B cell (primary cell): Measurements from ENCODE around the gene CRTC3. TPM values are rescaled to one million over a fixed set of nuclear protein-coding genes. Genes with fewer than 3 reads are reported as not detected.
A peak's percentile ranks its signal among the peaks of the same experiment; 100 is the strongest.

Experiments used
- ATAC-seq: fragments of 200-7000 bp; cut with Tn5 transposase; one replicate; pipeline ENCODE4 v1.10.0; 2021; ENCODE audit warnings: low read depth, mild to moderate bottlenecking, moderate number of reproducible peaks, moderate library complexity
- CTCF ChIA-PET: fragments of 350-600 bp; sonication (Branson Sonifier 250); formaldehyde crosslinking; loops from one replicate; lab custom pipeline; 2021; ENCODE audit warnings: antibody characterized with exemption, inconsistent platforms; lab: Charles Lee
- POLR2A ChIA-PET: fragments of 350-600 bp; sonication (Branson Sonifier 250); formaldehyde crosslinking; loops from one replicate; lab custom pipeline; 2021; ENCODE audit warnings: antibody characterized with exemption; lab: Charles Lee
- DNase-seq: peaks from one replicate; pipeline ENCODE4 v3.0.0; 2013
- H2AFZ ChIP-seq: 2 replicates; pipeline ENCODE4 v1.6.1; 2012; ENCODE audit warnings: mild to moderate bottlenecking, low read depth, low read length; ENCODE audit not compliant: insufficient read depth, poor library complexity, severe bottlenecking
- H3K27ac ChIP-seq, 2 donors: 1 replicate in 1 of 2; 2 replicates in 1 of 2; pipeline ENCODE4 v1.5.1; 2012 to 2013; ENCODE audit warnings: low read length in 2 of 2, mild to moderate bottlenecking in 2 of 2, moderate library complexity in 1 of 2
- H3K27me3 ChIP-seq, 4 experiments: fragments of 200-600 bp in 1 of 4; sonication (generic) in 1 of 4; replicated peaks in 1 of 4; 1 replicate in 2 of 4; 2 replicates in 2 of 4; pipeline versions ENCODE4 v1.6.1 to v1.7.0; 2013 to 2016; ENCODE audit warnings: low read length in 3 of 4, mild to moderate bottlenecking in 2 of 4, mixed read lengths in 1 of 4, moderate library complexity in 1 of 4; ENCODE audit not compliant: insufficient read depth in 4 of 4, control insufficient read depth in 3 of 4; ENCODE audit errors: control extremely low read depth in 1 of 4
- H3K36me3 ChIP-seq, 2 experiments: replicated peaks in 1 of 2; 1 replicate in 1 of 2; 2 replicates in 1 of 2; pipeline versions ENCODE4 v1.6.1 to v1.7.1; 2013; ENCODE audit warnings: low read length in 1 of 2; ENCODE audit not compliant: insufficient read depth in 2 of 2, control insufficient read depth in 1 of 2; ENCODE audit errors: control extremely low read depth in 1 of 2, extremely low read depth in 1 of 2
- H3K4me1 ChIP-seq, 2 donors: fragments of 200-600 bp in 1 of 2; sonication (generic) in 1 of 2; 1 replicate in 1 of 2; 2 replicates in 1 of 2; pipeline versions ENCODE4 v1.5.1 to v1.6.1; 2013 to 2017; ENCODE audit warnings: low read length in 2 of 2; ENCODE audit not compliant: control insufficient read depth in 2 of 2, insufficient read depth in 2 of 2
- H3K4me2 ChIP-seq: replicated peaks from 2 replicates; pipeline ENCODE3; 2012; ENCODE audit warnings: mild to moderate bottlenecking, low read depth, low read length; ENCODE audit not compliant: poor library complexity, severe bottlenecking
- H3K4me3 ChIP-seq, 5 experiments: fragments of 200-600 bp in 1 of 5; sonication (generic) in 1 of 5; 1 replicate in 3 of 5; 2 replicates in 2 of 5; pipeline versions ENCODE4 v1.5.1 to v1.7.0; 2011 to 2016; ENCODE audit warnings: low read length in 4 of 5, mild to moderate bottlenecking in 4 of 5, low read depth in 2 of 5, control low read depth in 1 of 5, moderate library complexity in 1 of 5; ENCODE audit not compliant: insufficient read depth in 1 of 5; ENCODE audit errors: control extremely low read depth in 1 of 5, extremely low read depth in 1 of 5
- H3K79me2 ChIP-seq: fragments of 200-600 bp; sonication (generic); one replicate; pipeline ENCODE4 v1.6.0; 2016; ENCODE audit warnings: low read length; ENCODE audit not compliant: control insufficient read depth, insufficient read depth
- H3K9ac ChIP-seq: fragments of 200-600 bp; sonication (generic); 2 replicates; pipeline ENCODE4 v1.6.1; 2017; ENCODE audit warnings: mild to moderate bottlenecking, low read length, moderate library complexity
- H3K9me3 ChIP-seq, 3 donors: one replicate each; pipeline versions ENCODE4 v1.6.1 to v1.7.1; 2013; ENCODE audit warnings: low read length in 2 of 3; ENCODE audit not compliant: control insufficient read depth in 2 of 3, insufficient read depth in 1 of 3; ENCODE audit errors: control extremely low read depth in 1 of 3
- H4K20me1 ChIP-seq: 2 replicates; pipeline ENCODE4 v1.6.0; 2012; ENCODE audit warnings: mild to moderate bottlenecking, low read length; ENCODE audit not compliant: insufficient read depth, control insufficient read depth, poor library complexity, severe bottlenecking
- H3K27ac Mint-ChIP-seq: one replicate; pipeline ENCODE4 v1.8.0; 2021; ENCODE audit warnings: mixed read lengths
- H3K27me3 Mint-ChIP-seq: one replicate; pipeline ENCODE4 v1.8.0; 2021; ENCODE audit warnings: mixed read lengths
- H3K4me1 Mint-ChIP-seq: one replicate; pipeline ENCODE4 v1.8.0; 2021; ENCODE audit warnings: mixed read lengths
- H3K4me3 Mint-ChIP-seq: one replicate; pipeline ENCODE4 v1.8.0; 2021; ENCODE audit warnings: mixed read lengths
- H3K9me3 Mint-ChIP-seq: one replicate; pipeline ENCODE4 v1.8.0; 2022; ENCODE audit warnings: mixed read lengths; ENCODE audit not compliant: insufficient read depth
- EZH2 ChIP-seq: IDR thresholded peaks from 2 replicates; pipeline ENCODE4 v1.6.1; 2012; ENCODE audit warnings: borderline replicate concordance, low read depth, mild to moderate bottlenecking, moderate library complexity, low read length; ENCODE audit not compliant: insufficient read depth, poor library complexity, severe bottlenecking
- WGBS: methylation state at CpG from one replicate; pipeline ENCODE4 v1.1.5; 2013; ENCODE audit warnings: missing lambda C conversion rate; ENCODE audit not compliant: insufficient coverage; 5-methylcytosine and 5-hydroxymethylcytosine counted together
- intact Hi-C: fragments of 100-400 bp; cut with micrococcal nuclease; formaldehyde crosslinking; loops from one replicate; pipeline ENCODE4 v1.10.0; 2022
- polyA plus RNA-seq: library from polyadenylated mRNA; depleted of rRNA; stranded (reverse); fragments of >200 nt; gene quantifications from 2 replicates; pipeline ENCODE4 v1.2.3, GENCODE V29; 2012
- total RNA-seq, 2 donors: library from RNA; stranded (reverse); fragments of 120-200 nt in 1 of 2; gene quantifications; 1 replicate in 1 of 2; 2 replicates in 1 of 2; pipeline versions ENCODE4 v1.2.3 to v1.2.4, GENCODE V29; 2013 to 2022
- TF ChIP-seq, protein P1 (sequence below): fragments of 200-600 bp; IDR thresholded peaks from one replicate; pipeline ENCODE4 v1.8.0; 2022; ENCODE audit warnings: antibody characterized with exemption, mild to moderate bottlenecking

The CRTC3 gene
- total and polyA plus RNA-seq, 2 donors (not counting 1 experiment from before 2014, with no cell fraction given), result 34.7 to 95.8 TPM

DNA sequence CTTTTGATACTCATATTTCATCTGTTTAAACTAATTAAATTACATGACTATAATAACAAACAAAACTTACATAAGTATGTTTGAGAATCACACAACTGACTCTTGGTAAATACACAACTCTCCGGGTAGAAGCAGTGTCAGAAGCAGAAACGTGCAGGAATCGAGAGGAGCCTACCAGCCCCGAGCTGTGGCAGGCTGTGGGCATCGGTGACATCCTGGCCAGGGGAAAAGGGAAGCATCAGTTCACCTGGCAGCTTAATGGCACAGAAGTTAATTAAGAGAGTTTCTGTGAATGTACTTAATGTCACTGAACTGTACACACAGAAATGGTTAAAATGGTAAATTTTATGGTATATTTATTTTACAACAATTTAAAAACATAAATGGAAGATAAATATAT is 90.2 kb downstream of the CRTC3 start:
- H3K9ac ChIP-seq, result no peak overlapping the region
- no peak for TF ChIP-seq EZH2
- TF ChIP-seq, protein P1, sequence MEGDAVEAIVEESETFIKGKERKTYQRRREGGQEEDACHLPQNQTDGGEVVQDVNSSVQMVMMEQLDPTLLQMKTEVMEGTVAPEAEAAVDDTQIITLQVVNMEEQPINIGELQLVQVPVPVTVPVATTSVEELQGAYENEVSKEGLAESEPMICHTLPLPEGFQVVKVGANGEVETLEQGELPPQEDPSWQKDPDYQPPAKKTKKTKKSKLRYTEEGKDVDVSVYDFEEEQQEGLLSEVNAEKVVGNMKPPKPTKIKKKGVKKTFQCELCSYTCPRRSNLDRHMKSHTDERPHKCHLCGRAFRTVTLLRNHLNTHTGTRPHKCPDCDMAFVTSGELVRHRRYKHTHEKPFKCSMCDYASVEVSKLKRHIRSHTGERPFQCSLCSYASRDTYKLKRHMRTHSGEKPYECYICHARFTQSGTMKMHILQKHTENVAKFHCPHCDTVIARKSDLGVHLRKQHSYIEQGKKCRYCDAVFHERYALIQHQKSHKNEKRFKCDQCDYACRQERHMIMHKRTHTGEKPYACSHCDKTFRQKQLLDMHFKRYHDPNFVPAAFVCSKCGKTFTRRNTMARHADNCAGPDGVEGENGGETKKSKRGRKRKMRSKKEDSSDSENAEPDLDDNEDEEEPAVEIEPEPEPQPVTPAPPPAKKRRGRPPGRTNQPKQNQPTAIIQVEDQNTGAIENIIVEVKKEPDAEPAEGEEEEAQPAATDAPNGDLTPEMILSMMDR, result no peak
- peaks cover 15 to 19% of the 10 kb centered on the region in 2 donors for H3K4me1 ChIP-seq
- ChIA-PET POLR2A (no interaction called here), CTCF (interaction anchor here (0.9 to 4.3 kb wide), 3 partner anchors 10 to 265 kb away, joined by 3 to 17 read pairs (median 3); partner anchors contain the start of gene FES)
- no peak overlapping the region for H3K4me3 ChIP-seq
- H4K20me1 ChIP-seq, result no peaks in the 10 kb centered on the region
- H3K27ac Mint-ChIP-seq, result peak overlapping the region; percentile 80
- peak overlapping the region; percentile 5 to 64 for H3K27ac ChIP-seq
- DNase-seq (no peak), ATAC-seq (no peak)
- H3K4me2 ChIP-seq, result peak overlapping the region; percentile 63
- no peaks in the 10 kb centered on the region for H3K9me3 ChIP-seq
- no peaks in the 10 kb centered on the region for H3K9me3 Mint-ChIP-seq
- H3K79me2 ChIP-seq, result peaks cover 11% of the 10 kb centered on the region
- intact Hi-C loops, result no loop called here
- H3K27me3 Mint-ChIP-seq, result no peaks in the 10 kb centered on the region
- peaks cover 0 to 61% of the 10 kb centered on the region in 2 experiments for H3K36me3 ChIP-seq
- H3K27me3 ChIP-seq, result no peaks in the 10 kb centered on the region
- peaks cover 17% of the 10 kb centered on the region for H3K4me1 Mint-ChIP-seq
- no peak overlapping the region for H3K4me3 Mint-ChIP-seq
- no peak overlapping the region for H2AFZ ChIP-seq
- WGBS, result 13% methylated on average over 4 of the region's 5 CpGs

DNA sequence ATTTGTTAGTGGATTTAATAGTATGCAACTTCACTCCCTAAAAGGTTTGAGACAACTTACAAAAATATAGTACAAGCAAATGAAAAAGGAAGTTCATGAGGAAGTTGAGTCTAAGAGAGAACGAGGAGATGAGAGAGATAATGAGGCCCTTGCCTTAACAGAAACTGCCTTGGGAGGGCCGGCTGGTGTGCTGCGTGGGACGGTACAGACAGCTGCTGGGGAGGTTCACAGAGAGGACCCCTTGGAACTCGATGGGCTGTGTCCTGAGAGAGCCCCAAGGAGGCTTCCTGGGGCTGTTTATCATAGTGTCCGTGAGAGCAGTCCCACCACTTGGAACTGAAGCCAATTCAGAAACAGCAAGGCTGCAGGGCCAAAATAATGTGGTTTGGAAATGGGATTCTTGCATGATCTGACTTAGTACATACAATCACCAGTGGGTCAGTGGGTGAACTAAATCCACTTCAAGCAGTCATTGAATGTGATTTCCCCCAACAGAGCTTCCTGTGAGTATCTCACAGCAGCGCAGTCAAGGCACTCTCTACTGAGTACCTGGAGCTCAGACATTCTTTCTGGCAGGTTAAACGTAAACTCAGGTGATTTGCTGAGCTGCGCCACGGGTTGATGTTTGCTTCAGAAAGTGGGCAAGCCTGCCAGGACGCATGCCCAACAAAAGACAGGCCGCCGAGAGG is 90.8 kb downstream of the CRTC3 start:
- peak overlapping the region; percentile 63 for H3K4me2 ChIP-seq
- peaks cover 17% of the 10 kb centered on the region for H3K4me1 Mint-ChIP-seq

More for the DNA sequence above, 90.8 kb downstream of the CRTC3 start:
- TF ChIP-seq, protein P1, result no peak
- no peak for TF ChIP-seq EZH2
- Histone ChIP-seq H3K4me3 (peak overlapping the region in 1 of 5 experiments; percentile 12), H4K20me1 (no peaks in the 10 kb centered on the region), H3K36me3 (peaks cover 0 to 56% of the 10 kb centered on the region in 2 experiments), H3K4me1 (peaks cover 15 to 19% of the 10 kb centered on the region in 2 donors), H2AFZ (peak overlapping the region; percentile 43), H3K27ac (peak overlapping the region; percentile 39 to 64), H3K9ac (no peak overlapping the region), H3K27me3 (no peaks in the 10 kb centered on the region), H3K9me3 (no peaks in the 10 kb centered on the region), H3K79me2 (peaks cover 11% of the 10 kb centered on the region)
- intact Hi-C loops, result no loop called here
- no peaks in the 10 kb centered on the region for H3K9me3 Mint-ChIP-seq
- DNase-seq (peak; percentile 58), ATAC-seq (peak; percentile 77)
- WGBS, result 43% methylated on average over 9 of the region's 13 CpGs
- POLR2A ChIA-PET, result interaction anchor here (0.6 kb wide), 1 partner anchor 34 kb away, joined by 3 read pairs; no protein-coding TSS in a partner anchor
- CTCF ChIA-PET, result interaction anchor here (0.9 to 4.3 kb wide), 4 partner anchors 10 to 265 kb away, joined by 3 to 17 read pairs (median 4); partner anchors contain the start of gene FES
- H3K27ac Mint-ChIP-seq, result peak overlapping the region; percentile 80
- no peaks in the 10 kb centered on the region for H3K27me3 Mint-ChIP-seq
- peak overlapping the region; percentile 8 for H3K4me3 Mint-ChIP-seq
